ENCODE data around the gene ADCY6.

The ADCY6 gene

DNA sequence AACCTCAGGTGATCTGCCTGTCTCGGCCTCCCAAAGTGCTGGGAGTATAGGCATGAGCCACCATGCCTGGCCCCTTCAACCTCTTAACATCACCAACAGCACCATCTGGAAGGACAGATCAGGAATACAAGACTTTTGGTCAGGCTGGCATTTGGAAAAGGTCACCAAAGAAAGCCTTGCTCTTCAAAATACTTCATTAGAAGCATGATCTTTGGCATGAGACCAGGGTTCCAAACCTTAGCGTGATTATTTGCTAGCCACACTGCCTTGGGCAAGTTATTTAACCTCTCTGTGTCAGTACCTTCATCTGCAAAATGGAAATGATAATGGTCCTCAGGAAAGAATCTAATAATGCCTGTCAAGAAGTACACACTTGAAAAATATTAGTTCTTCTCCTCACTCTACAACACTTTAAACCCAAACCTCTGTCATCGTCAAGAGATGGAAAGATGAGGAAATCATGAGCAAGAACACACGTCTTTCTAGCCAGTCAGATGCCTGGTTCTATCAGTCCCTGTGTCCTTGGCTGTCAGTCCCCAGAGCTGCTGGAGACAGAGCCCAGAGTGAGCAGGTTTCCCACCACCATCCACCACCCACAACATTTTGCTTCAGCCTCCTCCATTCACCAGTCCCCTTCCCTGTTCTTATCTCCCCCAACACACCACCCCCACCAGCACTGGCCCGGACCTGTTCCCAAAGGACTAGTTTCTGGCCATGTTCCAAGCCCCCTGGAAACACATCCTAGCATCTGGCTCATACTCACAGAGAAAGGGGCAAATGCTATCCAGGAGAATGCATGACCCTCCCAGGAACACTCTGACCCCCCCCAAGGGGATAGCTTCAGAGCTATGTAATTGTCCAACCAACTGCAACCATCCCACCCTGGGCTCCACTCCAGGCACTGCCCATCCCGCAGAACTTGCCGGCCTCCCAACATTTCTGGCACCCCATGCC lies 2.0 kb downstream of the ADCY6 start:
- DNase-seq (ENCODE audit: low read depth in 3 of 3, low spot score in 1 of 3): no peak

DNA sequence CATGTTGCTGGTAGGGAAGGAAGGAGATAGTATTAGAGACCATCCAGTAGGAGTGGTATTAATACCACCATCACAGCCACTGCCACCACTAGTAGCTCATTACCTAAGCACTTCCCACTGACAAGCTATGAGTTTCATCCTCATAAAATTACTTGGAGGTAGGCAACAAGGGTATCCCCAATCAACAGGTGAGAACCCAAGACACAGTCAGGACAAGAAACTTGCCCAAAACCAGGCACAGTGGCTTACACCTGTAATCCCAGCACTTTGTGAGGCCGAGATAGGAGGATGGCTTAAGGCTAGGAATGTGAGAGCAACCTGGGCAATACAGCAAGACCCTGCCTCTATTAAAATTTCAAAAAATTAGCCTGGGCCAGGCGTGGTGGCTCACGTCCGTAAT lies 5.5 kb downstream of the ADCY6 start:
- no peak for DNase-seq (ENCODE audit: low read depth in 3 of 3, low spot score in 1 of 3)

DNA sequence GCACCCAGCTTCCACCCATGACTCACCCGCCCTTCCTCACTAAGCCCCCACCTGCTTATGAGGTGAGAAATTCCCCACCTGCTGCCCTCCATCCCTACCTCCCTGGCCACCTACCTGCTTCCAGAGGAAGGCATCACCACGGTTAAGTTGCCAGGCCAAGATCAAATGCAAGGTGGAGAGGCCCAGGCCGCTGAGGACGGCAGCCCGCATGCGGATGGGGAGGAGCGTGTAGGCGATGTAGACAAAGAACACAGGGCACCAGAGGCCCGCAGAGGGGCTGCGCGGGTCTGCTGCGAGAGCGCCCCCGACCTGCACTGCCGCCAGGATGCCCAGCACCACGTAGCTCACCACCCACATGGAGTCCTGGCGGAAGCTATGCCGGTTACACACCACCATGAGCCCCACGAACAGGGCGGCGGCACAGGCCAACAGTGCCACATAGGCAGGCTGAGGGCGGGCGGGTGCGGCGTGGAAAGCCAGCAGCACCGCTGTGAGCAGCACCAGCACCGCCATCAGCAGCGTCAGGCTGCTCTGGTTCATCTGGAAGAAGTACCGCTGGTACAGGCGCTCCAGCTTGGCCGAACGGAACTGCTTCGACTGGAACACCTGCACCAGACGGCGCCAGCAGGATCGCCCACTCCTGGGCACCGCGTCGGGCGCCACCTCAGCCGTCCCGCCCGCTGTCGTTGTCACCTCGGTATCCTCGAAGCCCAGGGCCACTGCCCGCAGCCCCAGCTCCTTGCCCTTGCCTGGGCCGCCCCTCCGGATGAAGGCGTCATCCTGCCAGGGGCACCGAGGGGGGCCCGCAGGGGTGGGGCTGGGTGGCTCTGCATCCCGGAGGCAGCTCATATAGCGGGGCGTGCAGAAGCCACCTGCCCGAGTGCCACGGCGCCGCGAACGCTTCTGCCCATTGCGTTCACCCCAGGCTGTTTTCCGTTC lies 6.2 kb downstream of the ADCY6 start:
- DNase-seq (ENCODE audit: low read depth in 3 of 3, low spot score in 1 of 3): no peak

DNA sequence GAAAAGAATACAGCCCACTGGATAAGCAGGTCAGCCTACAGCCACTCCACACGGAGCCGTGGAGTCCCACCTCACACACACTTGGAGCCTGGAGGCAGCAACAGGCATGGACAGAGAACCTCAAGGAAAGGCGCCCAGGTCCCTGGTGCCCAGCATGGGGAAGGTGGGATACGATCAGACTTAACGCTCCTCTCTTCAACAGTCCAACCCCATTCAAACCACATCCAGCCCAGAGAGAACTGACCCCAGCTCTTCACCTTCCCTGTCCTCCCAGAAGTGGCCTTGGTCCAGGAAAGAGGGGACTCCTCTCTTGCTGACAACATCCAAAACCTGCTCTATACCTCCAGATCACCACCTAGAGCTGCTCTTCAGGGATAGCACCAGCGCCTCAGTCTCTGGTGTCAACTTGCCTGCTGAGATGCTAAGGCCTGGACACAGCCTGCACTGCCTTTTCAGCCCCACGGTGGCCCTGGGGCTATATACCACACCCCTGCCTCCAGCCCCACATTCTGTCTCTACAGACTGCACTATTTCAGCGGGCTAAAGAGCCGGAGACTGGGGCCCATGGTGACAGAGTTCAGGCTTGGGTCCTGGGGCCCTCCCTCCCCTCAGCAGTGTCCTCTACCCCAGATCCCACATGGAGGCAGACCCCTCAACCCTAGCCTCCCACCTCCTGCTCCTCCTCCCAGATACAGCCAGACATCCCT lies 7.0 kb downstream of the ADCY6 start:
- no peak for DNase-seq (ENCODE audit: low read depth in 3 of 3, low spot score in 1 of 3)

DNA sequence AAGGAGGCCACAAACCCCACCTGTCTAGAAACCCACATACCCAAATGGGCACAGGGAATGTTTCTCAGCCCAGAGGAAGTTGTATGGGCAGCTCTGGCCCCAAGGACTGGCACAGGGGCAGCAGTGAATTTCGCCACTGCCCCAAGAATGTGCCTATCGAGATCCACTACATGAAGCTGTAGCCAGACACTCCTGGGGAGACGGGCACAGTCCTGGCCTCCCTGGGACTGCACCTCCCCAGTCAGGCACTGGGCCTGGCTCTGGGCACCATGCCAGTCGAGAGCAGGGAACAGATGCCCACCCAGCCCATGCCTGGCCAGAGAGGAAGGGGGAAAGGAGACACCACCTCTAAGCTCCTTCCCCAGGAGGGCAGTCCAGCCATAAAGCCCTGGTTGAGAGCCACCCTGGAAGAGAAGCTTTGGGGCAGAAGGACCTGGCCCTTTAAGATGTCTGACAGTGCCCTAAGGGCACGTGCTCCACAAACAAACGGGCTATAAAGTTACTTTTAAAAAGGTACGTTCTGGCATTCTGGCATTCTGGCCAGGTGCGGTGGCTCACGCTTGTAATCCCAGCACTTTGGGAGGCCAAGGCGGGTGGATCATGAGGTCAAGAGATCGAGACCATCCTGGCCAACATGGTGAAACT lies 8.4 kb downstream of the ADCY6 start:
- DNase-seq (ENCODE audit: low read depth in 3 of 3, low spot score in 1 of 3): no peak

DNA sequence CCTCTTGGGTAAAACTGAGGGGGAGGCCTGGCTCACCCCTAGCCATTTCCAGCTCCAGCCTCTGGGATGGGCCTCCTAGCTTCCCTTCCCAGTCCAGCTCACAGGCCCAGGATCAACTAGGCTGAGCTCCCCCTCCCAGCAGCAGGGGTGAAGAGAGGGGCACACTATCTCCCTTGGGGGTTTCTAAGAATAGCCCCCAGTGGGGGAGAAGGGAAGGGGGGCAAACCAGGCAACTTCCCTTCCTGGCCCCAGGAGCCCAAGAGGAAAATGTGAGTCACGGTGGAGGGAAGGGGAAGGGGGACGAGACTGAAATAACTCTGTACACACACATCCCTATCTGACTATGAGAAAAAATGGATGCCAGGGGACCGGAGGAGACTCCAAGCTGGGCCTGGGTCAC lies 9.0 kb downstream of the ADCY6 start:
- DNase-seq (ENCODE audit: low read depth in 3 of 3, low spot score in 1 of 3): no peak

DNA sequence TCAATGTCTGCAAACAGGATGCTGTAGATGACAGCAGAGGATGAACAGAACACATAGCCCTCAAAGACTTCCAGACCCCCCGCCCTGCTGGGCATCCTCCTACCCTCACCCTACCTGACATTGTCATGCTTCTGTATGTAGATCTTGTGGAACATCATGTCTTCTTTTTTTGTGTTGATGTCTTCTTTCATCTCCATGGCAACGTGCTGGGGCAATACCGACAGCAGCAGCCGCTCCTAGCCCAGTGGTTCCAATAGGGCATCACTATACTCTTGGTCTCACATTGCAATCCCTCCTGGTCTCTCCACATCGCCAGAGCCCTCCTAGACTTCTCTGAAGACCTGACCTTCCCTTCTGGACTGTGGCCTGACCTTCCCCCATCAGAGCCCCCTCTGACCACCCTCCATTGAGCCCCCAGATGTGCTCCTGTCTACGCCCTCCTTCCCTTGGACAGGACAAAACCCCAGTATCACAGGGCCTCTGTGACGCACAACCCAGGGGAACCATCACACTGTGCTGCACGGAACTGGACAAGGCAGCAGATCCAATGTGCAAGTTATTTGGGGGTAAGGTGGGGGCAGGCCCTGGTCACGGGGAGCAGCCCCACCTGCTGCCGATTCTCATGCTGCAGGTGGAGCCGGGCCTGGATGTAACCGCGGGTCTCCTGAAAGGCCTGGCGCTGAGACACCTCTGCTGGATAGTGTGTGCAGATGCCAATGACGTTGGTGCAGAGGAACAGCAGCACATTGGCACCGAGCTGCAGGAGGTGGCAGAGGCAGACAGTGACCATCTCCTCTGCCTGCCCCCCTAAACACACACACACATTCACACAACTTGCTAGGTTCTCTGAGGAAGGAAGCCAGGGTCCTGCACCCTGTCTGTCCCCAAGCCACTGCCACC lies 11.1 kb downstream of the ADCY6 start:
- no peak for DNase-seq (ENCODE audit: low read depth in 3 of 3, low spot score in 1 of 3)

DNA sequence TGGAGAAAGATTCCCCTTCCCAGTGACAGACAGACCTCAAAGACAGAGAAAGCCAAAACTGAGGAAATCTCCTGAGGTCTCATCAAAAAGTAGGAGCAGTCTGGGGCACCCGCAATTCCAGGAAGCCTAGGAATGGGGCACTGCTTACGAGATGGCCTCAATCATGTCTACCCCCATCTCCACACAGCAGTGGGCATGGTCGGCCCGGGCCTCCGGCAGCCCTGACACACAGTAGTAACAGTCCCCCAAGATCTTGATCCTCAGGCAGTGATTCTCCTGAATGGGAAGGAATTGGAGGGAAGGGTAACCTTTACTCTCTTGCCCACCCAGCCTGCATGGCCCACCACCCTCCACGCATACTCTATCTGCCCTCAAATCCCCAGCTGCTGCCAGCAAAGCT lies 11.9 kb downstream of the ADCY6 start:
- DNase-seq (ENCODE audit: low read depth in 3 of 3, low spot score in 1 of 3): no peak

DNA sequence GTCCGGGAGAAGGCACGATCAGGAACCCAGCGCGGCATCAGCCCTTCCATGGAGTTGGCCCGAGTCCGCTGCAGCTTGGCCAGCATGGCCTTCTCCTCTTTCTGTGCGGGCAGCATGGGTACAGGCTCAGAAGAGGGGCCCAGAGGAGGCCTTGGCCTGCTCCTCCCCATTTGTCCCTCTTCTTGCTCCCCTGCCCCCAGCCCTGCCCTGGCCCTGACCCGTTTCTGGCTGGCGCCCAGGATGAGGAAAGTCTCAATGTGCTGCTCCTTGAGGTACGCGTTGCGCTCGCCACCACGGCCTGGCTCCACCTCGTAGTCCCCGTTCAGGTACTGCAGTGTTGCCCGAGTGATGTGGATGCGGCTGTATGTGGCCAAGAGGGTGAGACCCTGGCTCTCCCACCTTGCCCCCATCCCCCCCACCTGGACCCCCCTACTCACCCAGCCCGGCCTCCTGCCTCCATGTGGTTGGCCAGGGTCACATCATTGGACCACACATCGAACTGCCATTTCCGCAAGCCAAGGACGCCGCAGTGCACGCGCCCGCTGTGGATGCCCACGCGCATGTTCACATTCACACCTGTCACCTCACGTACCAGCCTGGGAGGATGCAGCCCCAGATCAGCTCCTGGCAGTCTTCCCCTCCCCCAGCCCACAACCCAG lies 12.8 kb downstream of the ADCY6 start:
- no peak for DNase-seq (ENCODE audit: low read depth in 3 of 3, low spot score in 1 of 3)

DNA sequence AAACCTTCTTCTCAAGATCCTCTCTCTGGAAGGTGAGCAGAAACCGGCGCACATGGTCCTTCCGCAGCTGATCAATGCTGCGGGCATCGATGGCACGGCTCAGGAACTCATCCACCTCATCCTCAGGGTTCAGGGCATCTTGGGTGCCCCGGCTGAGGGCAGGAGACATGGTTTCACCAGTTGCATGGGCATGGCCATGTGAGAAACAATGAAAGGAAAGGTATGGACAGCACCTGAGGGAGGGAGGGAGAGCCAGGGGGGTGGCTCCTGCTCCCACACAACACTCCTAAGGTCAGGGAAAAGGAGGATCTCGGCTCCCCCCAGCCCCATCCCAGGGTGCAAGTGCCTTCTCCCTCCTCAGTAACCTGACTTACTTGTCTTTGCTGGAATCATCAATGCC lies 13.6 kb downstream of the ADCY6 start:
- no peak for DNase-seq (ENCODE audit: low read depth in 3 of 3, low spot score in 1 of 3)

DNA sequence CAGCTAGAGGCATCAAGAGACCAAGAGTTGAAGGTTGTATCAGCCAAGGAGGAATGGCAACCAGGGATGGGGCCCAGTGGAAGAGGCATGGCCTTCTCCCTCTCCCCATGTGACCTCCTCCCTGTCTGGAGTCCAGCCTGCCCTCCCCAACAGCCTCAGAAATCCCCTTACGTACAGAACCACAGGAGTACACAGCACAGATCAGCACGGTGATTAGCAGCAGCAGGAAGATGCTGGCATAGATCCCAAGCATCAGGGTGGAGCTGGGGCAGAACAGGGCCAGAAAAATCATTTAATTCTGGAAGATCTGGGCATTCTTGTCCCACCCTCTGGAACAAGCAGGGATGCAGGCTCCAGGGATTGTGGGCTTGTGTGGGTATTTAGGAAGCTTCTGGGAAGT lies 14.4 kb downstream of the ADCY6 start:
- DNase-seq (ENCODE audit: low read depth in 3 of 3, low spot score in 1 of 3): no peak

DNA sequence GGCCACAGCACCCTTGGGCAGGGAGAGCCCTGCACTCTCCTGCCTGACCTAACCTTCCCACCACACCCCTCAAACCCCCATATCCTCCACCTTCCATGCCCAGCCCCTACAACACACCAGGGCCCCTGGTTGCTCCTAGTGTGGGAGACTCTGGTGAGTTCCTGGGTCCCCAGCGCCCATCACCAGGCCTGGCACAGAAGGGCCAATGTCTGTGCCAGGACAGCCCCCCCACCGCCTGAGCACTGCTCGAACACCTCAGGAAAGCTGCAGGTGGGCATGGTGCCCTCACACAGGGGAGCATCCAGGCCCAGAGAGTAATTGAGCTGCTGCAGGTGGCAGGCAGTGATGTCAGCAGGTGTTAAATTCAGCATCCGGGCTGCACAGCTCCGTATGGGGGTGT lies 15.2 kb downstream of the ADCY6 start:
- no peak for DNase-seq (ENCODE audit: low read depth in 3 of 3, low spot score in 1 of 3)

DNA sequence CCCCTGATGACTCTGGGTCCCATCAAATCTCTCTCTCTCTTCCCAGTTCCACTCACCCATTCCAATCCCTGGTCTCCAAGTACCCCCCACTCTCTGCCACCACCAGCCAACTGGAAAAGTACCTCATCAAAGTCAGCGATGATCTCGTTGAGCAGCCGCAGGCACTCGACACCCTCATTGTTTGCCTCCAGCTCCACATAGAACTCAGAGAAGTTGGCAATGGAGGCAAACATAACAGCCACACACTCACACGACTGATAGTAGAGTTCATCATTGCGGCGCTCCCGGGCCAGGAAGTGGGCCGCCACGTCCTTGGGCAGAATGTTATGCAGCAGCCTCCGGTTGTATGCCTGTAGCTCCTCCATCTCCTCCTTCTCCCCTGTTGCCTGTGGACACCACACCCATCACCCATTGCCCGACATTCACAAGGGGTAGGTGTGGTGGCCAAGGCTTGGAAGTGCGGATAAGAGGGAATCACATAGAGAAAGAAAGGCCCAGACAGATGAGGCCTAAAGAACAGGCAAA lies 17.2 kb downstream of the ADCY6 start:
- DNase-seq (ENCODE audit: low read depth in 3 of 3, low spot score in 1 of 3): no peak

DNA sequence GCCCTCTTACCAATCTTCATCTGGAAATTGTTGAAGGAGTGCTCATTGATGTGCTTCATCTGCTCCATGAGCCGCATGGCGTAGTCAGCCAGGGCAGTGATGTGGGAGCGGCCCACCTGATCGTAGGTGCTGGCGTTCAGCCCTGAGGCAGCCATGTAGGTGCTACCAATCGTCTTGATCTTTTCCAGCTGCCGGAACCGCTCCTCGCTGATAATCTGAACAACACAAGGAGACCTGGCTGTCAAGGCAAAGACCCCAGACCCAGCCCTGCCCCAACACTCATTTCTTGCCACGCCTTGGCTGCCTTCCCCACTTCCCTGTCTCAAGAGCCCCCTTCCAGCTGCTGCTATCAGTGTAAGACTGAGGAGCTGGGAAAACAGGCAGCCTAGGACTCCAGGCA lies 18.1 kb downstream of the ADCY6 start:
- DNase-seq (ENCODE audit: low read depth in 3 of 3, low spot score in 1 of 3): no peak

DNA sequence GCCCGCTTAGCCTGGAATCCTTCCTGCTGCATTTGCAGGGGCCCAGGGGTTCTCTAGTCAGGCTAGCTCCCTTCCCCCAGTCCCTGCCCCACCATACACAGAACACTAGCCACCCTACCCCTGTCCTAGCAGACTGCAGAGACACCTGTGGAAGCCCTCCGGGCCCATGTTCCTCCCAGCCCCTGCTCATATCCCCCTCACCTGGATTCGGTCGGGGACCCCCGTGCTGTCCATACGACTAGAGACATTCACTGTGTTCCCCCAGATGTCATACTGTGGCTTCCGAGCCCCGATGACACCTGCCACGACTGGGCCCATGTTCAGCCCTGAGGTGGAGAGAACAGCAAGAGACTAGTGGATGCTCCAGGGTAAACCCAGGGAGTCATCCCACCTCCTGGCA lies 20.2 kb downstream of the ADCY6 start:
- no peak for DNase-seq (ENCODE audit: low read depth in 3 of 3, low spot score in 1 of 3)

DNA sequence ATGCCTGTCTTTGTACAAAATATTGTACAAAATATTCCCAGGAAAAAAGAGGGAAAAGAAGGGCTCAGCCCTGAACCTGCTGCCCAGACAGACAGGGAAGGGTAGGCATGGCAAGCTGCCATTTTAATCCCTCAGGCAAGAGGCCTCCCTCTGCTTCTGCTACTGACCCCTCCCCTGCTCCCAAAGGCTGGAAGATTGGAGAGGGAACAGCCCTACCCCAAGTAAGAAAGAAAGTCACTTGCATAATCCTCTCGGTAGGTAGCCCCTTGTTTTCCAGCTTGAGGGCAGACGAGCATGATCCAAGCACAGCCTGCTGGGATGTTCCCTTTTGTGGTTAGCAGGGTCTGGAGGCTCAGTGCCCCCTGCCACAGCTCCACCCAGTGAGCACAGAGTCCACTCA lies 20.7 kb downstream of the ADCY6 start:
- no peak for DNase-seq (ENCODE audit: low read depth in 3 of 3, low spot score in 1 of 3)

DNA sequence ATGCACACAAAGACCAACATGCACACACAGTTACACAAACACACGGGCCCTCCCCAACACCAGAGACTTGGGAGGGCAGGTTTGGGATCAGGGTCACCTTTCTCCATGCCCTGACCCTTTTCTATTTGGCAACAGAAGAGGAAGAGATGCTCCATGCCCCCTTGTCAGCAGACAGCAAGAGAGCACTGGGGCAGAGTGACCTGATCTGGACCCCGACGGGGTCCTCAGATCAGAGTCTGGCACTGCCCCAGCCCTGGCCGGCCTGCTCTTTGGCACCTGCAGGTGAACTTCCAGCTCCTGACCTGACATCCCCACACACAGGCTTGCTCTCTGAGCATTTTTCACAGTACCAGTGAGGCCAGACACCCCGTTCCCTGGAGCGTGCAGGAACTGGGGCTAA lies 21.4 kb downstream of the ADCY6 start:
- DNase-seq (ENCODE audit: low read depth in 3 of 3, low spot score in 1 of 3): no peak

DNA sequence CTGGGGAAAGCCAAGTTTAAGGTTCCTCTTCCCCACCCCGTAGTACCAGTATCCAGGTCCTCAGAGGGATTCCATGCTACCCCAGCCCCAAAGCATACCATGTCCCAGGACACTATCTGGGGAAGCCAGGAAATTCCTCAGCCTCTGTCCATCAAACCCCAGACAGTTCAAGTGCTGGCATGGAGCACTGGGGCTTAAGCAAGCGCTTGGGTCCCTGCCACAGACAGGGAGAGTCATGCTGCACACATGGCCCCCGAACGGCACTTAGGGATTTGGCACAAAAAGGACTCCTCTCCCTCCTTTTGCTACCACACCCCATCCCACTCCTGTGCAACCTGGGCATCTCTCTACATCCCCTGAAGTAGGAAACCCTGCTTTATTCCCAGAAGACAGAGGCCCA lies 21.8 kb downstream of the ADCY6 start:
- no peak for DNase-seq (ENCODE audit: low read depth in 3 of 3, low spot score in 1 of 3)

DNA sequence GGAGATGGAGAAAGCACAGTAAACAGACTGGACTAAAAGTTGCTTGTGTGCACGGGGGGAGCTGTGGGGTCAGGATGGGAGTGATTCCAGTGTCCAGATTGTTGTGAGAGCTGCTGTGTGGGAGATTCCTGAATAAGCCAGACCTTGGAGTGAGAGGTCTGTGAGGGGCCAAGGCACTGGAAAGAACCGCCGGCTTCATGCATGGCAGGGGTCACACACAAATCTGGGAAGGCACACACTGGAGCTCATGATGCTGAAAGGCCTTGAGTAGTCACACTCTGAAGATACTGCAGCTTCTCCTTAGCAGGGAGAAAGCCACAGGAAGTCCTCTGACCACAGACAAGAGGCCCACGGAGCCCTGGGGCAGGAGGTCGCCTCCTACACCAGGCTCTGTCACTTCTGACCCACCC lies 23.1 kb downstream of the ADCY6 start:
- no peak for DNase-seq (ENCODE audit: low read depth in 3 of 3, low spot score in 1 of 3)

All from stimulated activated CD4-positive, alpha-beta T cell treated with anti-CD3 and anti-CD28 coated beads, TNF-alpha, amount 100 ng/mL, for 1 hour (primary cell).